HepG2 (cell line): ENCODE data around the gene SSTR5. TPM values are rescaled to one million over a fixed set of nuclear protein-coding genes. Genes with fewer than 3 reads are reported as not detected.

ENCODE experiments used
- CBX1 ChIP-seq: IDR thresholded peaks from one replicate; pipeline ENCODE4 v1.6.1; 2016; ENCODE audit warnings: antibody characterized with exemption, low read depth
- HNRNPK ChIP-seq: fragments of 200-400 bp; formaldehyde crosslinking; IDR thresholded peaks from 2 replicates; pipeline ENCODE4 v1.6.1; 2018; ENCODE audit warnings: low read length, low read depth, moderate library complexity, mild to moderate bottlenecking; ENCODE audit not compliant: poor library complexity, severe bottlenecking
- NR2F1 ChIP-seq, 2 experiments: fragments of 450-650 bp in 1 of 2; formaldehyde crosslinking in 1 of 2; IDR thresholded peaks; 2 replicates each; pipeline versions ENCODE4 v1.5.0 to v1.6.1; 2016 to 2020; ENCODE audit warnings: mild to moderate bottlenecking in 1 of 2, missing compliant biosample characterization in 1 of 2, missing genetic modification reagents in 1 of 2, moderate library complexity in 1 of 2
- REXO4 ChIP-seq: sonication (generic); formaldehyde crosslinking; IDR thresholded peaks from 2 replicates; pipeline ENCODE4 v1.8.0; 2022; ENCODE audit warnings: missing genetic modification reagents, mild to moderate bottlenecking, borderline replicate concordance
- ZC3H4 ChIP-seq: sonication (generic); formaldehyde crosslinking; IDR thresholded peaks from 2 replicates; pipeline ENCODE4 v1.4.0; 2020; ENCODE audit warnings: missing genetic modification reagents, borderline replicate concordance
- ZNF329 ChIP-seq: sonication (generic); formaldehyde crosslinking; IDR thresholded peaks from 2 replicates; pipeline ENCODE4 v1.9.0; 2021; ENCODE audit warnings: low read depth, mild to moderate bottlenecking, missing genetic modification reagents
- ZNF432 ChIP-seq: sonication (generic); formaldehyde crosslinking; IDR thresholded peaks from 2 replicates; pipeline ENCODE4 v1.5.0; 2020; ENCODE audit warnings: missing genetic modification reagents, mild to moderate bottlenecking, borderline replicate concordance
- polyA plus RNA-seq, 8 experiments: library from polyadenylated mRNA; depleted of rRNA in 3 of 8; stranded (reverse) in 7 of 8; unstranded in 1 of 8; fragments of >200 nt; fragmentation: Illumina TruSeq in 4 of 8; extraction: Trizol in 4 of 8; gene quantifications; 2 replicates each; pipeline versions ENCODE4 v1.2.1 to v1.2.3, GENCODE V29; 2011 to 2016; ENCODE audit warnings: low read depth in 4 of 8, missing spikeins in 1 of 8, mixed read lengths in 1 of 8; ENCODE audit not compliant: insufficient read depth in 1 of 8
- total RNA-seq, 5 experiments: library from RNA; depleted of rRNA; stranded (reverse); fragments of >200 nt; fragmentation: Illumina TruSeq; extraction: Trizol; gene quantifications; 2 replicates each; pipeline ENCODE4 v1.2.3, GENCODE V29; 2016; ENCODE audit warnings: low read depth in 1 of 5
- TF ChIP-seq, protein P1 (sequence below): sonication (generic); formaldehyde crosslinking; IDR thresholded peaks from 2 replicates; pipeline ENCODE4 v1.4.0; 2020; ENCODE audit warnings: low read depth, missing genetic modification reagents
- TF ChIP-seq, protein P2 (sequence below): sonication (generic); formaldehyde crosslinking; IDR thresholded peaks from 2 replicates; pipeline ENCODE4 v1.4.0; 2020; ENCODE audit warnings: mild to moderate bottlenecking, missing genetic modification reagents, borderline replicate concordance
- TF ChIP-seq, protein P3 (sequence below): sonication (generic); formaldehyde crosslinking; IDR thresholded peaks from 2 replicates; pipeline ENCODE4 v1.4.0; 2020; ENCODE audit warnings: missing genetic modification reagents, borderline replicate concordance
- TF ChIP-seq, protein P4 (sequence below): sonication (generic); formaldehyde crosslinking; IDR thresholded peaks from 2 replicates; pipeline ENCODE4 v1.4.0; 2020; ENCODE audit warnings: low read depth, mild to moderate bottlenecking, missing genetic modification reagents
- TF ChIP-seq, protein P5 (sequence below): sonication (generic); formaldehyde crosslinking; IDR thresholded peaks from 2 replicates; pipeline ENCODE4 v1.8.0; 2022; ENCODE audit warnings: missing genetic modification reagents, mild to moderate bottlenecking, moderate library complexity, borderline replicate concordance

Gene SSTR5
- total and polyA plus RNA-seq, 2 of the 13 experiments (the other 11 are each of a cell fraction or from before 2014, with no cell fraction given) = 0.20 to 0.49 TPM

DNA sequence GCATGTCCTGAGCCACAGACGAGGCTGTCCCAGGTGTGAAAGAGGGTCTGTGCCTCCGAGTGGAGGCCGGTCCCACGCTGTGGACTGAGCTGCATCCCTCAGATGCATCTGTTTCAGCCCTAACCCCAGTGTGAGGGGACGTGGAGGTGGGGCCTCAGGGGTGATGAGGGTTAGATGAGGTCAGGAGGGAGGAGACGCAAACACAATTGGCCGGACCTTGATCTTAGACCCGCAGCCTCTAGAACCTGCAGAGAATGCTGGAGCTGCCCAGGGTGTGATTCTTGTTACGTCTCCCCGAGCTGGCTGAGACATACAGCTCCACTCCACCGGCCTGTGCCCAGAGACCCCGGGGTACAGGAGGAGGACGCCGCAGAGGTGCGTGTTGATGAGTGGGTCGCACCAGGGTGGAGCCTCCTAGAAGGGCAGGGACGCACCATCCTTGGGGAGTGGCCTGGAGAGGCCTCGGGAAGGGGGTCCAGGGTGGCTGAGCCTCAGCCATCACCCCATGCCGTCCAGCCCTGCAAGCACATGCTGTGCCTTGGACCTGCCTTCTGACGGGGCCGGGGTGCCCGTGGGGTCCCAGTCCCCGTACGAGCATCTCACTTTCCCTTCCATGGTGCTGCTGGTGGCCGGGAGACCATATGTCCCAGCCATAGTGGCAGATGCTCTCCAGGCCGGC is 40.1 kb downstream of the SSTR5 start (continued):
- TF ChIP-seq, protein P1, sequence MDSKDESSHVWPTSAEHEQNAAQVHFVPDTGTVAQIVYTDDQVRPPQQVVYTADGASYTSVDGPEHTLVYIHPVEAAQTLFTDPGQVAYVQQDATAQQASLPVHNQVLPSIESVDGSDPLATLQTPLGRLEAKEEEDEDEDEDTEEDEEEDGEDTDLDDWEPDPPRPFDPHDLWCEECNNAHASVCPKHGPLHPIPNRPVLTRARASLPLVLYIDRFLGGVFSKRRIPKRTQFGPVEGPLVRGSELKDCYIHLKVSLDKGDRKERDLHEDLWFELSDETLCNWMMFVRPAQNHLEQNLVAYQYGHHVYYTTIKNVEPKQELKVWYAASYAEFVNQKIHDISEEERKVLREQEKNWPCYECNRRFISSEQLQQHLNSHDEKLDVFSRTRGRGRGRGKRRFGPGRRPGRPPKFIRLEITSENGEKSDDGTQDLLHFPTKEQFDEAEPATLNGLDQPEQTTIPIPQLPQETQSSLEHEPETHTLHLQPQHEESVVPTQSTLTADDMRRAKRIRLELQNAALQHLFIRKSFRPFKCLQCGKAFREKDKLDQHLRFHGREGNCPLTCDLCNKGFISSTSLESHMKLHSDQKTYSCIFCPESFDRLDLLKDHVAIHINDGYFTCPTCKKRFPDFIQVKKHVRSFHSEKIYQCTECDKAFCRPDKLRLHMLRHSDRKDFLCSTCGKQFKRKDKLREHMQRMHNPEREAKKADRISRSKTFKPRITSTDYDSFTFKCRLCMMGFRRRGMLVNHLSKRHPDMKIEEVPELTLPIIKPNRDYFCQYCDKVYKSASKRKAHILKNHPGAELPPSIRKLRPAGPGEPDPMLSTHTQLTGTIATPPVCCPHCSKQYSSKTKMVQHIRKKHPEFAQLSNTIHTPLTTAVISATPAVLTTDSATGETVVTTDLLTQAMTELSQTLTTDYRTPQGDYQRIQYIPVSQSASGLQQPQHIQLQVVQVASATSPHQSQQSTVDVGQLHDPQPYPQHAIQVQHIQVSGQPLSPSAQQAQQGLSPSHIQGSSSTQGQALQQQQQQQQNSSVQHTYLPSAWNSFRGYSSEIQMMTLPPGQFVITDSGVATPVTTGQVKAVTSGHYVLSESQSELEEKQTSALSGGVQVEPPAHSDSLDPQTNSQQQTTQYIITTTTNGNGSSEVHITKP (CRISPR knock-in tag) = no peak
- TF ChIP-seq, protein P2, sequence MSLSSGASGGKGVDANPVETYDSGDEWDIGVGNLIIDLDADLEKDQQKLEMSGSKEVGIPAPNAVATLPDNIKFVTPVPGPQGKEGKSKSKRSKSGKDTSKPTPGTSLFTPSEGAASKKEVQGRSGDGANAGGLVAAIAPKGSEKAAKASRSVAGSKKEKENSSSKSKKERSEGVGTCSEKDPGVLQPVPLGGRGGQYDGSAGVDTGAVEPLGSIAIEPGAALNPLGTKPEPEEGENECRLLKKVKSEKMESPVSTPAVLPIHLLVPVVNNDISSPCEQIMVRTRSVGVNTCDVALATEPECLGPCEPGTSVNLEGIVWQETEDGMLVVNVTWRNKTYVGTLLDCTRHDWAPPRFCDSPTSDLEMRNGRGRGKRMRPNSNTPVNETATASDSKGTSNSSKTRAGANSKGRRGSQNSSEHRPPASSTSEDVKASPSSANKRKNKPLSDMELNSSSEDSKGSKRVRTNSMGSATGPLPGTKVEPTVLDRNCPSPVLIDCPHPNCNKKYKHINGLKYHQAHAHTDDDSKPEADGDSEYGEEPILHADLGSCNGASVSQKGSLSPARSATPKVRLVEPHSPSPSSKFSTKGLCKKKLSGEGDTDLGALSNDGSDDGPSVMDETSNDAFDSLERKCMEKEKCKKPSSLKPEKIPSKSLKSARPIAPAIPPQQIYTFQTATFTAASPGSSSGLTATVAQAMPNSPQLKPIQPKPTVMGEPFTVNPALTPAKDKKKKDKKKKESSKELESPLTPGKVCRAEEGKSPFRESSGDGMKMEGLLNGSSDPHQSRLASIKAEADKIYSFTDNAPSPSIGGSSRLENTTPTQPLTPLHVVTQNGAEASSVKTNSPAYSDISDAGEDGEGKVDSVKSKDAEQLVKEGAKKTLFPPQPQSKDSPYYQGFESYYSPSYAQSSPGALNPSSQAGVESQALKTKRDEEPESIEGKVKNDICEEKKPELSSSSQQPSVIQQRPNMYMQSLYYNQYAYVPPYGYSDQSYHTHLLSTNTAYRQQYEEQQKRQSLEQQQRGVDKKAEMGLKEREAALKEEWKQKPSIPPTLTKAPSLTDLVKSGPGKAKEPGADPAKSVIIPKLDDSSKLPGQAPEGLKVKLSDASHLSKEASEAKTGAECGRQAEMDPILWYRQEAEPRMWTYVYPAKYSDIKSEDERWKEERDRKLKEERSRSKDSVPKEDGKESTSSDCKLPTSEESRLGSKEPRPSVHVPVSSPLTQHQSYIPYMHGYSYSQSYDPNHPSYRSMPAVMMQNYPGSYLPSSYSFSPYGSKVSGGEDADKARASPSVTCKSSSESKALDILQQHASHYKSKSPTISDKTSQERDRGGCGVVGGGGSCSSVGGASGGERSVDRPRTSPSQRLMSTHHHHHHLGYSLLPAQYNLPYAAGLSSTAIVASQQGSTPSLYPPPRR (CRISPR knock-in tag) = 0 out of 2 replicates have a peak, but pooled peaks have one; percentile 24
- no peak for TF ChIP-seq CBX1
- TF ChIP-seq REXO4 (CRISPR knock-in tag) = no peak
- no peak for TF ChIP-seq ZC3H4 (CRISPR knock-in tag)
- TF ChIP-seq, protein P3, sequence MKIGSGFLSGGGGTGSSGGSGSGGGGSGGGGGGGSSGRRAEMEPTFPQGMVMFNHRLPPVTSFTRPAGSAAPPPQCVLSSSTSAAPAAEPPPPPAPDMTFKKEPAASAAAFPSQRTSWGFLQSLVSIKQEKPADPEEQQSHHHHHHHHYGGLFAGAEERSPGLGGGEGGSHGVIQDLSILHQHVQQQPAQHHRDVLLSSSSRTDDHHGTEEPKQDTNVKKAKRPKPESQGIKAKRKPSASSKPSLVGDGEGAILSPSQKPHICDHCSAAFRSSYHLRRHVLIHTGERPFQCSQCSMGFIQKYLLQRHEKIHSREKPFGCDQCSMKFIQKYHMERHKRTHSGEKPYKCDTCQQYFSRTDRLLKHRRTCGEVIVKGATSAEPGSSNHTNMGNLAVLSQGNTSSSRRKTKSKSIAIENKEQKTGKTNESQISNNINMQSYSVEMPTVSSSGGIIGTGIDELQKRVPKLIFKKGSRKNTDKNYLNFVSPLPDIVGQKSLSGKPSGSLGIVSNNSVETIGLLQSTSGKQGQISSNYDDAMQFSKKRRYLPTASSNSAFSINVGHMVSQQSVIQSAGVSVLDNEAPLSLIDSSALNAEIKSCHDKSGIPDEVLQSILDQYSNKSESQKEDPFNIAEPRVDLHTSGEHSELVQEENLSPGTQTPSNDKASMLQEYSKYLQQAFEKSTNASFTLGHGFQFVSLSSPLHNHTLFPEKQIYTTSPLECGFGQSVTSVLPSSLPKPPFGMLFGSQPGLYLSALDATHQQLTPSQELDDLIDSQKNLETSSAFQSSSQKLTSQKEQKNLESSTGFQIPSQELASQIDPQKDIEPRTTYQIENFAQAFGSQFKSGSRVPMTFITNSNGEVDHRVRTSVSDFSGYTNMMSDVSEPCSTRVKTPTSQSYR (CRISPR knock-in tag) = no peak
- TF ChIP-seq ZNF329 (CRISPR knock-in tag) = no peak
- TF ChIP-seq HNRNPK = no peak
- TF ChIP-seq, protein P4, sequence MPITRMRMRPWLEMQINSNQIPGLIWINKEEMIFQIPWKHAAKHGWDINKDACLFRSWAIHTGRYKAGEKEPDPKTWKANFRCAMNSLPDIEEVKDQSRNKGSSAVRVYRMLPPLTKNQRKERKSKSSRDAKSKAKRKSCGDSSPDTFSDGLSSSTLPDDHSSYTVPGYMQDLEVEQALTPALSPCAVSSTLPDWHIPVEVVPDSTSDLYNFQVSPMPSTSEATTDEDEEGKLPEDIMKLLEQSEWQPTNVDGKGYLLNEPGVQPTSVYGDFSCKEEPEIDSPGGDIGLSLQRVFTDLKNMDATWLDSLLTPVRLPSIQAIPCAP = no peak
- peak; percentile 71; a peak in 3 of 4 replicates for TF ChIP-seq NR2F1 (CRISPR knock-in tag; IDR thresholded peaks at IDR 0.05)
- no peak for TF ChIP-seq ZNF432 (CRISPR knock-in tag)
- TF ChIP-seq, protein P5, sequence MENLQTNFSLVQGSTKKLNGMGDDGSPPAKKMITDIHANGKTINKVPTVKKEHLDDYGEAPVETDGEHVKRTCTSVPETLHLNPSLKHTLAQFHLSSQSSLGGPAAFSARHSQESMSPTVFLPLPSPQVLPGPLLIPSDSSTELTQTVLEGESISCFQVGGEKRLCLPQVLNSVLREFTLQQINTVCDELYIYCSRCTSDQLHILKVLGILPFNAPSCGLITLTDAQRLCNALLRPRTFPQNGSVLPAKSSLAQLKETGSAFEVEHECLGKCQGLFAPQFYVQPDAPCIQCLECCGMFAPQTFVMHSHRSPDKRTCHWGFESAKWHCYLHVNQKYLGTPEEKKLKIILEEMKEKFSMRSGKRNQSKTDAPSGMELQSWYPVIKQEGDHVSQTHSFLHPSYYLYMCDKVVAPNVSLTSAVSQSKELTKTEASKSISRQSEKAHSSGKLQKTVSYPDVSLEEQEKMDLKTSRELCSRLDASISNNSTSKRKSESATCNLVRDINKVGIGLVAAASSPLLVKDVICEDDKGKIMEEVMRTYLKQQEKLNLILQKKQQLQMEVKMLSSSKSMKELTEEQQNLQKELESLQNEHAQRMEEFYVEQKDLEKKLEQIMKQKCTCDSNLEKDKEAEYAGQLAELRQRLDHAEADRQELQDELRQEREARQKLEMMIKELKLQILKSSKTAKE (CRISPR knock-in tag) = peak; percentile 53; the same call in 1 of the 2 replicates
